ENCODE results near the gene TMEM254.

The TMEM254 gene

GRCh38 chr10:80072584-80072983 is 5.9 kb upstream of the TMEM254 start:
- Histone ChIP-seq H3K4me1 (ENCODE audit: insufficient read depth, low read length, severe bottlenecking) (no peaks in the 10 kb centered on the region), H3K9me2 (ENCODE audit: low read depth, low read length) (no peaks in the 10 kb centered on the region), H3F3A (ENCODE audit: insufficient read depth, low read length) (no peaks in the 10 kb centered on the region), H4K20me1 (ENCODE audit: insufficient read depth, low read length) (no peaks in the 10 kb centered on the region), H3K27ac (ENCODE audit: low read depth, low read length, poor library complexity, severe bottlenecking) (no peak overlapping the region), H3K4me3 (ENCODE audit: low read depth, low read length, poor library complexity, severe bottlenecking) (no peak overlapping the region), H3K36me3 (ENCODE audit: insufficient read depth, low read length) (no peaks in the 10 kb centered on the region), H2AFZ (ENCODE audit: low read length) (no peak overlapping the region), H3K4me2 (ENCODE audit: low read length) (no peak overlapping the region), H3K79me2 (ENCODE audit: insufficient read depth, low read length) (no peaks in the 10 kb centered on the region), H3K27me3 (ENCODE audit: insufficient read depth, low read length) (no peaks in the 10 kb centered on the region), H3K9ac (ENCODE audit: low read length) (no peak overlapping the region), H3K9me3 (ENCODE audit: low read length) (0 out of 2 replicates have a peak, but pooled peaks cover 4% of the 10 kb centered on the region)
- TF ChIP-seq, protein P1, sequence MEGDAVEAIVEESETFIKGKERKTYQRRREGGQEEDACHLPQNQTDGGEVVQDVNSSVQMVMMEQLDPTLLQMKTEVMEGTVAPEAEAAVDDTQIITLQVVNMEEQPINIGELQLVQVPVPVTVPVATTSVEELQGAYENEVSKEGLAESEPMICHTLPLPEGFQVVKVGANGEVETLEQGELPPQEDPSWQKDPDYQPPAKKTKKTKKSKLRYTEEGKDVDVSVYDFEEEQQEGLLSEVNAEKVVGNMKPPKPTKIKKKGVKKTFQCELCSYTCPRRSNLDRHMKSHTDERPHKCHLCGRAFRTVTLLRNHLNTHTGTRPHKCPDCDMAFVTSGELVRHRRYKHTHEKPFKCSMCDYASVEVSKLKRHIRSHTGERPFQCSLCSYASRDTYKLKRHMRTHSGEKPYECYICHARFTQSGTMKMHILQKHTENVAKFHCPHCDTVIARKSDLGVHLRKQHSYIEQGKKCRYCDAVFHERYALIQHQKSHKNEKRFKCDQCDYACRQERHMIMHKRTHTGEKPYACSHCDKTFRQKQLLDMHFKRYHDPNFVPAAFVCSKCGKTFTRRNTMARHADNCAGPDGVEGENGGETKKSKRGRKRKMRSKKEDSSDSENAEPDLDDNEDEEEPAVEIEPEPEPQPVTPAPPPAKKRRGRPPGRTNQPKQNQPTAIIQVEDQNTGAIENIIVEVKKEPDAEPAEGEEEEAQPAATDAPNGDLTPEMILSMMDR (IDR thresholded peaks at IDR 0.05; ENCODE audit: low read length), result no peak
- TF ChIP-seq EZH2 (IDR thresholded peaks at IDR 0.05; ENCODE audit: borderline replicate concordance, low read length), result no peak

DNA sequence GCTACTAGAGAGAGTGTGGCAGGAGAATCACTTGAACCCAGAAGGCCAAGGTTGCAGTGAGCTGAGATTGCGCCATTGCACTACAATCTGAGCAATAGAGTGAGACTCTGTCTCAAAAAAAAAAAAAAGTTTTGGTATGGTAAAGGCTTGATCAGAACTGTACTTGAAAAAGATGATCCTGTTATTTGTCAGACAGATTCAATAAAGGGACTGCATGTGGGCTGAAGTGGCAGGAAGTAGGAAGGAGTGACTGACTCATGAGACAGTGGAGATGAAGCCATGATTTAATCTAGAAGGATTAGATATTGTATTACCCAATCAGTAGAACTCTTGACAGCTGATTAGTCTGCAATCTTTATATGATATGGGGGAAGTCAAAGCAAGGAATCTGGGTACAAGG is 2.7 kb upstream of the TMEM254 start:
- Histone ChIP-seq H4K20me1 (ENCODE audit: insufficient read depth, low read length) (no peaks in the 10 kb centered on the region), H3K4me3 (ENCODE audit: low read depth, low read length, poor library complexity, severe bottlenecking) (no peak overlapping the region), H3K79me2 (ENCODE audit: insufficient read depth, low read length) (no peaks in the 10 kb centered on the region), H3K27ac (ENCODE audit: low read depth, low read length, poor library complexity, severe bottlenecking) (no peak overlapping the region), H3K4me1 (ENCODE audit: insufficient read depth, low read length, severe bottlenecking) (peaks cover 14% of the 10 kb centered on the region), H3K36me3 (ENCODE audit: insufficient read depth, low read length) (no peaks in the 10 kb centered on the region), H3F3A (ENCODE audit: insufficient read depth, low read length) (no peaks in the 10 kb centered on the region), H2AFZ (ENCODE audit: low read length) (no peak overlapping the region), H3K27me3 (ENCODE audit: insufficient read depth, low read length) (no peaks in the 10 kb centered on the region), H3K9ac (ENCODE audit: low read length) (no peak overlapping the region), H3K9me2 (ENCODE audit: low read depth, low read length) (no peaks in the 10 kb centered on the region), H3K9me3 (ENCODE audit: low read length) (no peaks in the 10 kb centered on the region), H3K4me2 (ENCODE audit: low read length) (no peak overlapping the region)
- TF ChIP-seq, protein P1 (IDR thresholded peaks at IDR 0.05; ENCODE audit: low read length), result no peak
- no peak for TF ChIP-seq EZH2 (IDR thresholded peaks at IDR 0.05; ENCODE audit: borderline replicate concordance, low read length)

DNA sequence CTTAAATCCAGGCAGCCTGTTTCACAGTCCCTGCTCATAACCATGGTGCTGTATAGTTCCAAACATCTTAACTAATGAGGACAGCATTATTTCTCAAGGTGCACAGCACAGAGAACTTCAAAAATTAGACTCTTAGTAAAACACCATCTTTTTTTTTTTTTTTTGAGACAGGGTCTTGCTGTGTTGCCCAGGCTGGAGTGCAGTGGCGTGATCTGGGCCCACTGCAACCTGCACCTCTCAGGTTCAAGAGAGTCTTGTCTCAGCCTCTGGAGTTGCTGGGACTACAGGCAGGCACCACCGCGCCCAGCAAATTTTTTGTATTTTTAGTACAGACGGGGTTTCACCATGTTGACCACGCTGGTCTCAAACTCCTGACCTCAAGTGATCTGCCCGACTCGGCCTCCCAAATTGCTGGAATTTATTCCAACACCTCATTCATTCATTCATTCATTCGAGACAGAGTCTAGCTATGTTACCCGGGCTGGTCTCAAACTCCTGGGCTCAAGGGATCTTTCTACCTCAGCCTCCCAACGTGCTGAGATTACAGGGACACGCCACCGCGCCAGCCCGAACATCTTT is 507 bp upstream of the TMEM254 start:
- Histone ChIP-seq H3K4me3 (ENCODE audit: low read depth, low read length, poor library complexity, severe bottlenecking) (peak overlapping the region; percentile 77), H3K4me1 (ENCODE audit: insufficient read depth, low read length, severe bottlenecking) (peaks cover 14% of the 10 kb centered on the region), H3K9me2 (ENCODE audit: low read depth, low read length) (no peaks in the 10 kb centered on the region), H4K20me1 (ENCODE audit: insufficient read depth, low read length) (no peaks in the 10 kb centered on the region), H3K36me3 (ENCODE audit: insufficient read depth, low read length) (no peaks in the 10 kb centered on the region), H3K79me2 (ENCODE audit: insufficient read depth, low read length) (no peaks in the 10 kb centered on the region), H3K9ac (ENCODE audit: low read length) (peak overlapping the region; percentile 80), H3K4me2 (ENCODE audit: low read length) (peak overlapping the region; percentile 91), H3K9me3 (ENCODE audit: low read length) (no peaks in the 10 kb centered on the region), H3F3A (ENCODE audit: insufficient read depth, low read length) (no peaks in the 10 kb centered on the region), H2AFZ (ENCODE audit: low read length) (peak overlapping the region; percentile 73; the same call in 1 of the 2 replicates), H3K27ac (ENCODE audit: low read depth, low read length, poor library complexity, severe bottlenecking) (no peak overlapping the region), H3K27me3 (ENCODE audit: insufficient read depth, low read length) (no peaks in the 10 kb centered on the region)
- TF ChIP-seq, protein P1 (IDR thresholded peaks at IDR 0.05; ENCODE audit: low read length), result no peak
- no peak for TF ChIP-seq EZH2 (IDR thresholded peaks at IDR 0.05; ENCODE audit: borderline replicate concordance, low read length)
